Fibroblast of the conjunctiva (primary cell): ENCODE measurements around the gene LIMS2.

Experiments used
- DNase-seq: peaks from one replicate; pipeline ENCODE4 v3.0.0-alpha.2; 2010; ENCODE audit warnings: low read depth

Gene LIMS2

GRCh38 chr2:127633556-127634065, 41.7 kb downstream of the LIMS2 start:
- DNase-seq = no peak

GRCh38 chr2:127632592-127633489, 42.5 kb downstream of the LIMS2 start:
- DNase-seq = no peak

GRCh38 chr2:127631997-127632581, 43.2 kb downstream of the LIMS2 start:
- no peak for DNase-seq

- DNase-seq = no peak
These were observed 43.8 kb downstream of the LIMS2 start for GRCh38 chr2:127631541-127631996.

GRCh38 chr2:127630864-127631540, 44.3 kb downstream of the LIMS2 start:
- no peak for DNase-seq

- DNase-seq = no peak
These were observed 45.0 kb downstream of the LIMS2 start for GRCh38 chr2:127630096-127630863.

- no peak for DNase-seq
These were observed 45.7 kb downstream of the LIMS2 start for GRCh38 chr2:127629637-127630036.

- no peak for DNase-seq
These were observed 46.3 kb downstream of the LIMS2 start for GRCh38 chr2:127628767-127629614.

GRCh38 chr2:127627740-127628571, 47.4 kb downstream of the LIMS2 start:
- DNase-seq = no peak

- no peak for DNase-seq
These were observed 48.2 kb downstream of the LIMS2 start for GRCh38 chr2:127626917-127627739.

- no peak for DNase-seq
These were observed 49.2 kb downstream of the LIMS2 start for GRCh38 chr2:127626175-127626574.

- DNase-seq = no peak
These were observed 49.8 kb downstream of the LIMS2 start for GRCh38 chr2:127625572-127625951.

GRCh38 chr2:127624756-127625571, 50.4 kb downstream of the LIMS2 start:
- DNase-seq = no peak

GRCh38 chr2:127624320-127624755, 51.0 kb downstream of the LIMS2 start:
- no peak for DNase-seq

GRCh38 chr2:127623388-127624319, 51.7 kb downstream of the LIMS2 start:
- no peak for DNase-seq

- DNase-seq = no peak
These were observed 52.6 kb downstream of the LIMS2 start for GRCh38 chr2:127622561-127623387.
